GM19240 (cell line): ENCODE measurements around the gene UQCC2.

ENCODE experiments used
- DNase-seq: peaks from one replicate; pipeline ENCODE4 v3.0.0; 2011; ENCODE audit warnings: low spot score; ENCODE audit not compliant: insufficient read length

Gene UQCC2

DNA sequence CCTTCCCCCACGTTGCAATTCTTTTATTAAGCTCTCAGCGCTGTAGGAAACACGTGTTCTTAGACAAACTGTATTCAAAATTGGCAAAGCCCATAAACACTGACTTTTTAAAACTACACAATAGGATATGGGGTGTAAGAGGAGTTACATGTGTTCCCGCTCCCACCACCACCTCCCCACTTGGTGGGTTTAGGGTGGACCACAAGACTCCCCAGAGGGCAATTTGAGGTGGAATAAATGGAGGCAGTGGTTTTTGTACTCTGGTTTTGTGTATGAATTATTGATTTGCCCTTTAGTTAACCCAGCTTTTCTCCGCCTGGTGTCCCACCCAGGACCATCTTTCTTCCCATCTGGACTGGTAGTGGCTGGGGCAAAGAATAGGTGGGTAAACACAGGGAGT lies 3.7 kb downstream of the UQCC2 start:
- DNase-seq, result no peak

DNA sequence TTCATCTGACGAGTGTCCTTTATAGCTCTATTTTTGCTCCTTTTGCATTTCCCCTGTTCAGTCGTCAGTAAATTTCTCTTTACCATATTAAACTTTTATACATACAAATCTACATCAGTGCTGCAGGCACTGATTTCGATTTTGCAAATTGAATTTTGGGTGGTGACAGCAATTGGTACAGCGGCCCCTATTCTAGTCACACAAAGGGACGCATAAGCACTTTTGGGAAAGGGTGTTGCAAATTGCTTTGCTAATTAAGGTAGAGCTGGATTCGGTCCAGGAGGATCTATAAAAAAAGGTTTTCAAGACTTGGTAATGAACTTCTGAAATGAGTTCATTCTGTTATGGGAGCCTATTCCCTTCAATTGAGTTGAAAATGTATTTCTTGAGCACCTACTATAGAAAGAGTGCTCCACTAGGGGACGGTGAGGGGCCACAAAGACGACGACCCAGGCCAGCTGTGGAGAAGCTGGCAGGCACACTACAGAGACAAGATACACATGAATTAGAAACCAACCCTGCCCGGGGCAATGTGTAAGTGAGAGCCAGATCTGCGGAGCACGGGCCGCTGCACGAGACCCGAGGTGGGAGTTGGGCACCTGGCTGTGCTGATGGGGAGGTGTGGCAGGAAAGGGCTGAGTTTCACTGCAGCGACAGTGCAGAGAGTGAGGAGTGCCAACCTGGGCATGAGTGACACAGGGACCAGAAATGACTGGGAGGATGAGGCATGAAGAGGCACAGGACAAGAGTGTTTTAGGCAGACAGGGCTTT lies 5.4 kb downstream of the UQCC2 start:
- DNase-seq, result no peak

DNA sequence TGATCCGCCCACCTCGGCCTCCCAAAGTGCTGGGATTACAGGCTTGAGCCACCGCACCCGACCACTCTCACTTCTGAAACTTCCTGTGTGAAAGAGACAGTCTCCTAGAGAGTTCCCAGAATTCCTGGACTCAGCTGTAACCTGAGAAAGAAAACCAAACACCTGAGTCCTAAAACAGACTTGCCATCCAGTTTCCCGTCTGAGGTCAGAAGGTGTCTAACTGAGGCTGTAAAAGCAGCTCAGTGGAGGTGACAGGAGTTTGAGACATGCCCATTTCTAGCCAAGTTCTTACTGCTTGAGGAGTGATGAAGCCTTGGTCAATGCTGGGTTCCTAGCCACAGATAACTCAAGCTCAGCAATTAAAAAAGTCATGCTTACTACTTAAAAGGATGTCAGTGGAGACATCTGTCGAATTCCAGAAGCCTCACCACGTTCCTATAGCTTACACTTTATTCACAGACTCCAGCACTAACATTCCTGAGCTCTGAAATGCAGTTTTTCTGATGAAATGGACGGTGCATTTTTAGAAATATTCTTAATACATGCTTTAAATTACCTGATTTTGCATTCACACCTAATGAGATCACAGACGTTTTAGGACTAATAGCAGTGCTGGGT lies 6.1 kb downstream of the UQCC2 start:
- no peak for DNase-seq

GRCh38 chr6:33704215-33705066 lies 7.1 kb downstream of the UQCC2 start:
- DNase-seq, result no peak

GRCh38 chr6:33702345-33702977 lies 9.0 kb downstream of the UQCC2 start:
- DNase-seq, result no peak

DNA sequence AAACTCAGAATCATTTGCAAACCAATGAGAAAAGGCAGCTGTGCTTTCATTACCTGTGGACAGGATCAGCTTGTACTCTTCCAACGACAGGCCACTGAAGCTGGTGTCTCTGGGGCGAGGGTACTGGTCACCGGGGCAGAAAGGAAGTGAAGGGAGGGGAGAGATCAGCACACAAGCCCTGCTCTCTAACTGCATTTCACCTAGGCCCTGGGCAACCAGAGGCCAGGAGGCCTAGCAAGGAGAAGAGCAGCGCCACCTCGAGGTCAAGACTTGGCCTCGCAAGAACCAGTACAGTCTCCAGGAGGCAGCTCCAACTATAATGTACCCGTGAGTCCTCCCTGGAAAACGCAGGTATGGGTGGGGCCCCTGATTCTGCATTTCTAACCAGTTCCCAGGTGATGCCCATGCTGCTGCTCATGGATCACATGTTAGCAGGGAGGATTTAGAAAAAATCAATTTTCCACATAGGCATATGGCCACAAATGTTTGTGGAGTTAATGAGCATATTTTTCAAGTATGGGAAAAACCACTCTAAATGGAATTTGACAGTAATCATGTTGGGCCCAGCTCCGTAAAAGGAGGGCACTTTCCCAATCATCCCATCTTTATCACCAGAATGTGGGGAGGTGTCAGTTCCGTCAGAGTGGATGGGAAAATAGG lies 11.0 kb downstream of the UQCC2 start:
- DNase-seq, result peak; percentile 70

GRCh38 chr6:33699739-33700138 lies 11.8 kb downstream of the UQCC2 start:
- no peak for DNase-seq

DNA sequence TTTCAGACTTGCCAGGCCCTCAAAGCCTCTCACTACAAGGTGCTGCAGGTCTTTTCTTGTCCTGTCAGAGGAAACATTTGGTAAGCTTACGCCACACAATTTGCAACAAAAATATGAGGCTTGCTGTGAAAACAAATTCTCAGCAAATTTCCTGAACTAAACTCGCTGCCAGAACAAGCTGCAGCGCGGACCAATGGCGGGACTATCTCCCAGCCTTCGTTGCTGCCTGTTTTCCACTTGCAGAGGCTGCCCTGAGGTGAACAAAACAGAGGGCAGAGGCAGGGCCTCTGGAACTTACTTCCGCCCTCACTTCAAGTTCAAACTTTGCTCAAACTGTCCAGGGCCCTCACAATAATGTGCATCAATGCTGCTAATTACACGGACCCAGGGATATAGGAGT lies 12.4 kb downstream of the UQCC2 start:
- no peak for DNase-seq

GRCh38 chr6:33698494-33698893 lies 13.0 kb downstream of the UQCC2 start:
- no peak for DNase-seq

DNA sequence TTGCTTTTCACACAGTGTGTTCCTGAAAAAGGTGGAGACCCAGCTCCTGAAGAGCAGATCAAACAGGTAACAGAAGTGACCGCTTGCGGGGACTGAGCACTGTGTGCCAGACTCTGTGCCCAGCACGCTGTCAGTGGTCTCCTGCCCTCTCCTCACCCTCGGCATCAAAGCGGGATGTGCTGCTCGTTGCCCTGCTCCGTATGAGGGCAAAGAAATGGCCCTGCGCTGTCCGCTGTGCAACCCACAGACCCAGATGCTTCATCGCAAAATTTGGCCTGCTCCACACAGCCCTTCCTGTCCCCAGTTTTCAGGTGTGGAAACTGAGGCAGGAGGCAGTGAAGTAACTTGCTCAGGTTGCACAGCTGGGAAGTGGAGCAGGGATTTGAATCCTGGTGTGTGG lies 13.7 kb downstream of the UQCC2 start:
- DNase-seq, result no peak

GRCh38 chr6:33696548-33697518 lies 14.7 kb downstream of the UQCC2 start:
- DNase-seq, result no peak

GRCh38 chr6:33696076-33696475 lies 15.4 kb downstream of the UQCC2 start:
- DNase-seq, result no peak

DNA sequence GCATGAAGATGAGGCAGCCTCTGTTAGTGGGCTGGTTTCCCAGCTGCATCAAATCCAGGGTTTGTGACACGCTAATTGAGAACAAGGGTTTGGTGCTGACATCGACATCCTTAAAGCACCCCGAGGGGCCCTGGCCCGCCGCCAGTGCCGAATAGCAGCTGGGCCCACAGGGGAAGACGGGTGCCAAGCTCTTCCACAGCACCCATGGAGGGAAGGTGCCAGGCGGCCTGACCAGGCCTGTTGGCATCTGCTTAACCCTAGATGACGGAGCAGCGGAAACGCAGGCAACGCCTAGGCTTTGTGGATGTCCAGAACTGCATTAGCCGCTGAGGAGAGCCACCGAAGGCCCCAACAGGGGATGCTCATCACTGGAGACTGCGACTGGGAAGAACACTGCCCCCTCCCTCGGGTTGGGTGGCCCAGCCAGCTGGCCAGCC lies 16.0 kb downstream of the UQCC2 start:
- no peak for DNase-seq

GRCh38 chr6:33694977-33695376 lies 16.5 kb downstream of the UQCC2 start:
- no peak for DNase-seq

GRCh38 chr6:33694401-33694931 lies 17.0 kb downstream of the UQCC2 start:
- no peak for DNase-seq

DNA sequence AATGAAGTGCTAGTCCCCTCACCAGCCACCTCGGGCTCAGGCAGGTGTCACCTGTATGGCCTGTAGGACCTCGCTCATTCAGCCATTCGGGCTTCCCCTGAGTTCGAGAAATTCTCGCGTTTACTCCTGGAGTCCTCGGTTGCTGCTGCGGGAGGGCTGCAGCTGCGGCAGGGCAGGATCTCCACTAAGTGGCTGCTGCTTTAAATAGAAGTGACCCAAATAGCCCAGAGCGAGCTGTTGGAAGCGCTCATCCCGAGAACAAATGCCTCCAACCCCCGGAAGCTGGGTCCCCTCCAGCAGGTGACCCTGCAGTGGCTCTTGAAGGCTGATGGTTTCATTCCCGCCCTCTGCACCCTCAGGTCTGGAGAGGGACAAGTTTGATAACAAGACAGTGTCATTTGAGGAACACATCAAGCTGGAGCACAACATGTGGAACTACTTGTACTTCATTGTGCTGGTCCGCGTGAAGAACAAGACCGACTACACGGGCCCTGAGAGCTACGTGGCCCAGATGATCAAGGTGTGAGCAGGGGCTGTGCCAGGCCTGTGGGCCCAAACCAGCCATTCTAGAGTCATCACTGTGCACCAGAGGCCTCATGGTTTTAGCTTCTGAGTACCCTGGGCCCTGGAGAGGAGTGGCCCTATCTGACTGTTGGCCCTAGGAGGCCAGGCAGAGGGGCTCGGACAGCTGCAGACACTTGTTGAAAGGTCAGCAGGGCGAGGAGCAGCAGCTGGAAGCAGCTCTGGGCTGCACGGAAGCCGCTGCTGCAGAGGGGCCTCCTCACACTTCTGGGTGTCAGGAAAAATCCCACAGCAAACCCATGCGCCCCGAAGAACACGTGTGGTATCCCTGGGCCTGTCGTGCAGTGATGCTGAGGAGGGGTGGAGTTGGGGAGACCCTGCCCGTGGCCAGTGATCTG lies 18.1 kb downstream of the UQCC2 start:
- DNase-seq, result no peak

- DNase-seq, result peak; percentile 46
Measured at GRCh38 chr6:33692760-33693158, 18.7 kb downstream of the UQCC2 start.

DNA sequence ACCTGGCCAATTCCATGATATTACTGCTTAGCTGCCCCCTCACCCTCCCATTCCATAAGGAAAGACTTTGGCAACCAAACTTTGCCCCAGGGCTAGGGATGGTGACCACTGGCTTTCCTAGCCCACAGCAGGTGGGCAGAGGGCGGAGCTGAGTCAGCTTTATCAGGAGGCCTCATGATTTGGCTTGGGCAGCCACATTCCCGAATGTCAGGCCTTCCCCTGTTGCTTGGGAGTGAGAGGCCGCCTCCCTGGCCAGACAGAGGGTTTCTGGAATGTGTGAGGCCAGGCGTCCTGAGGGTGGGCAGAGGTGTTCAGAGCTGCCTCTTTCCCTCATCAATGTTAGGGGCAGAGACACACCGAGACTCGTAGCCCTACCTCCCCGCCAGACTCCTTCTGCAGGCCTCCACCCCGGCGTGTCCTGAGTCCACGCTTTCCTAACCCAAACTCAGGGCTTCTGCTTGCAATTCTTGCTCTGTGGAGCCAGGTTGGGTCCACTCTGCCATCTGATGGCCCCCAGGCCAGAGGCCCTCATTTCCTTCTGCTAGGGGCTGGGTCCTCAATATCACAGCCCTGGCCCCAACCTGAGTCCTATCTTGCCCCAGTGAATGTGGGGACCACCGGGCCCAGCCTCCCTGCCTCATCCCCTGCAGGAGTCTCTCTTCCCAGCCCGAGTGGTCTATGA lies 19.3 kb downstream of the UQCC2 start:
- DNase-seq, result no peak
